Stimulated activated CD8-positive, alpha-beta memory T cell treated with anti-CD3 and anti-CD28 coated beads, Interleukin-7, amount 100 ng/mL, for 24 hours (primary cell): Measurements from ENCODE around the gene P3H2.

Experiments used
- DNase-seq: peaks from one replicate; pipeline ENCODE4 v3.0.0-alpha.2; 2020; ENCODE audit warnings: low read depth

Gene P3H2

DNA sequence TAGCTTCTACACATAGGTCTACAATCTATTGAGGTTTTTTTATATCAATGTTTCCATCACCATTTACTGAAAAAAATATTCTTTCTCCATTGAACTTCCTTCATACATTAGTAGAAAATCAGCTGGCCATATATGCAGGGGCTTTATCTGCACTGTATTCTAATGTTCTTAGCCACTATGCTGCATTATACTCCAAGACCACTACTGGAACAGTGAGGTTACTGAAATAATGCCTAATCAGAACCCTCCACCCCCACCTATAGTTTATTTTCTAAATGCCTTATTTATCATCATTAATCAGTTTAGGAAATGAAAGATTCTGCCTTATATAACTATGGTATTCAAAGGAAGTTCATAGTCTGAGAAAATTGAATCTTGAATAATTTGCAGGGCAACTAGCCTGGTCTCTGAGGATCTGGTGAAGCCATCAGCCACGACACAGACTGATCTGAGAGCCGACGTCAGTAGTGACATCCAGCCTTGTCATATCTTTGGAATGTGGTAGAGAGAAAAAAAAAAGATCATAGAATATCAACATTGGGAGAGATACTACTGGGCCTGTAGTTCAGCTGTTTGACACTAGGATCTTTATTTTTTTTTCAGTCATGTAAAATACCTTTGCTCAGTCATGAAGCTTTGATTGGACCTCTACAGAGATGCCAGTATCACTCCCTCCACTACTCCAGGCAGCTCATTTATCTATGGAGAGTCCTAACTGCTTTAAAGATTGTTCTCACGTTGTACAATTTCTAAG is 66.6 kb downstream of the P3H2 start:
- no peak for DNase-seq

DNA sequence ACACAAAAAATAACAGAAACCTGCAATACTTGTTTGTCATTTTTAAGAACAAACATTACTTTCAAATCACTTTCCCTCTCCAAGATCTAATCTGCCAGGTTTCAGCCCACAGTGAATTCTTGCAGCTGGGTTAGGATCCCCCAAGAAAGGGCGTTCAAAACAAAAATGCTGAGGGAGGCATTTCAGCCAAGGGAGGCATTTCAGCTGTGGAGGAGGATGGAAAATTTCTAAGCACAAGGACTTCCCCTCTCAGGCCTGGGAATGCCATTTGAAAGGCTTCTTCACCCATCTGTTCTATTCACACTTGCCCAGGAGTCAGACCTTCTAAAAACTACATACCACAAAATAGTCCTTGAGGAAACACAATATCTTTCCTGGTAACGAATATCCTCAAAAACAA is 69.1 kb downstream of the P3H2 start:
- DNase-seq = no peak

DNA sequence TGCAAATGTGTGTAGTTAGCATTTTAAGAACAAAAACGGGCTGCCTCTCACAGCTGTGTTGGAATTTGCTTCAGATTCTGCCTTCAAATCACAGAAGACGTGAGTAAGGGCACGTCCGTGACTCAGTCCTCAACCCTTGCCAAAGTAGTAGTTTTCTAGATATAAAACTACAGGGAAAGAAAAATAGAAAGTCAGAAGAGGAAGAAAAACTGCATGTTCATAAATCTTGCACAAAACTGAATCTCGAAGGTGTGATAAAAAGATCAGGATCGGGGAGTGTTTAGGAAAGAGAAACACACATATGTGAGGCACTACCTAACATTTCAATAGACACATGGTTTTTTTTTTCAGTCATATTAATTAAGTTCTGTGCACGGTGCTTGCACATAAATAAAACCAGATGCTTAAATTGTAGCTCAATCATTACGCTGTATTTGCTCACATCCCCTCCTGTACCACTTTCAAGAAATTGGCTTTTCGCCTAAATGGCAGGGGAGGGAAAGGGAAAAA is 71.7 kb downstream of the P3H2 start:
- no peak for DNase-seq

DNA sequence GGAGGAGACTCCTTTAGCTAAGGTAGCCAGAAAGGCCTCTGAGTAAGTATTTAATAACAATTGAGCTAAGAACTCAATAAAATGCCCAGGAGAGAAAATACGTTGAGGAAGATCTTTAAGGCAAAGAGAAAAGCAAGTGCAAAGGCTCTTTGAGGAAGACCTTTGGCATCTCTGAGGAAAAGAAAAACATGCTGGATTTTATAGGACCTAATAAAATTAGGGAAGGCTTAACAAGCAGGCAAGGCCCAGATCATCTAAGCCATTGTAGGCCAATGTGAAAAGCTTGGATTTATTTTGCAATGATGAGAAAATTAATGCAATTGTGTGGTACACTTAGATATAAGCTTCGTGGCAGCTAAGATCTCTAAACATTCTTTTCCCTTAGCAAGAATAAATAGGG is 75.7 kb downstream of the P3H2 start:
- no peak for DNase-seq

DNA sequence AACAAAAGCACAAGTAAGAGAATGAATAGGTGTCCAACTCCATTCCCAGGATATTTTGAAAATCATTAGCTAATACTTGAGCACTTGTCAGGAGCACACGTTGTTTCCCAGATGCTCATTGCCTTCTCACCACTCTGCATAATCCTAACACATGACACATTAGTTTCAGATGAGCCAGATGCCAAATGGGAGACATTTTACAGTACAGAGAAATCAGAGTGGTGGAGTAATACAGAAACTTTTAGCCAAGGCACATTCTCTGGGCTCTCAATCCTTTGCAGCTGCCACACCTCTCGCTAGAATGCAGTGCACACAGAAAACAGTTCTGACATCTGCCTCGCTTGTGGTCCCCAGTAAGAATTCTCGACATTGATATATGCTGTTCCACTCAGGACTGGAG is 76.6 kb downstream of the P3H2 start:
- no peak for DNase-seq

DNA sequence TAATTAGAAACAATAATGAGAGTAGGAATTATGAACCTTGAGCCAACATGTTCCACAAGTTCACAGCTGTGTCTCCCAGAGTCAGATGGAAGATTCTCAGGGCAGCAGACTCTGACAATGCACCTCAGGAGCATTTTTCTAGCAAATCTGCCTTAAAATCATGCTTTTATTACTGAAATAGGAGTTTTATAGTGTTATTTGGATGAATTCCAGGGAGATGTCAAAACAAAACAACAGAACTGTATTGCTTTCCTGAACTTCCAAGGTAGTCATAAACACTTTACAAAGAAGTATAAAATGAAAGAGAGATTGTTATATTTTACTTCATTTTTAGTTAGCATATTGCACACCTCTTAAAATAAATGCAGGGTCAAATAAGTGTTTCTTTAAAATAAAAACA is 77.0 kb downstream of the P3H2 start:
- DNase-seq = no peak

DNA sequence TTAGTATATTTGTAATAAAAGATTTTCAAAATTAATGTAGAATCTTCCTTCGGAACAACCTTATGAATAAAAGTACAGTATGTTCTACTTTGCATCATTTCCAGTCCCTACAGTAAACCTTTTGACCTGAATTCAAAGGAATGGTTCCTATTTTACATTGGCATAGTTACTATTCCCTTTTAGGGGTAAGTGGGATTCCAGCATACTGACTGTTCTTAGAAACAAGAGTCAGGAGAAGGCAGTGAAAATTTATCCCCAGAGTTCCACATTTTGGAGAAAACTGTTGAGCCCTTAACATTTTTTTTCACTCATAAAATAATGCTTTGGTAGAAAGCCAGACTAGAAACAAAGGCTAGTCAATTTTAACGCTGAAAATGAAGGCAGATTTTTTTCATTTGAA is 78.1 kb downstream of the P3H2 start:
- no peak for DNase-seq

DNA sequence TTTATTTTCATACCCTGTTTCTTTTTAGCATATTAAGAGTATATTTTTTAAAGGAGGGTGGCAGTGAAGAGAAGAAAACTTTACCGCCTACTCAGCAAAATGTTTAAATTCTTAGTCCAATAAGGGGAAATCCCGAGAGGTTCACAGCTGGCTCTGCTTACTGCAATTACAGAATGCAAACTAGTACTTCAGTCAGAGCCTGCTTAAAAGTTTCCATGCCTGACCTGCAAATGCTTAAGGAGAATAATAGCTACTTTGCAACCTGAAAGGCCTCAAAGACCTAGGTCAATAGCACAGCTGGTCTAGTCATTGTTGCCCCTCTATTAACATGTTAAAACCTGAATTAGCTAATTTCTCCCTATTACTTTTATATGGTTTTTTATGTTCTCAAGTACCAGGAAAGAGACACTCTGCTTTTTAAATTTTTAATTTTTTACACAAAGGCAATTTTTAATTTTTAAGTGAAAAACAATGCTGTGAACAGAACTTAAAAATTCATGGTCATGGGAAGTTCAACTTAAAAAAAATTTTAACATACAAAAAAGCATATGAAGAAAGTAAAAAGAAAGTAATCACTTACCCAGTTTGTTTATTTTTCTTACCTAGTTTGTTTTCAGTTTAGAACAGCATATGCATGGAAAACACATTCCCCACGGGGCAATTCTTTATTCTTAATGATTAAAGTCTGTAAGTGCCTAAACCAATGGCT is 79.2 kb downstream of the P3H2 start:
- no peak for DNase-seq

DNA sequence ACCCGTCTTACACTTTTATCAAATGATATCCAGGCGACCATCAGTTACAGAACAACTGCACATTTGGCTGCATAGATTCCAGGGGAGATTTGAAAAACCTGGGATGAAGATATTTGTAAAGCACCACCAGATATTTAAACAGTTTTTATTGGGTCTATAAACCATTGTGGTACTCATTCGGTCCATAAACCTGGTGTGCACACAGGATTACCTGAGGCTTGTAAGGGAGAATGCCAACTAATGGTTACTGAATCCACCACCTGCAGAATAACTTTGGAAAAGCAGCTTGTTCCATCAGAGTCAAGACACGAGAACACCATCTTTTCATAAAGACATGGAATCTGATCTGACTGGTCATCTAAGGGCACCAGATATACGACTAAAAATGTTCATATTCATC is 80.6 kb downstream of the P3H2 start:
- DNase-seq = no peak

DNA sequence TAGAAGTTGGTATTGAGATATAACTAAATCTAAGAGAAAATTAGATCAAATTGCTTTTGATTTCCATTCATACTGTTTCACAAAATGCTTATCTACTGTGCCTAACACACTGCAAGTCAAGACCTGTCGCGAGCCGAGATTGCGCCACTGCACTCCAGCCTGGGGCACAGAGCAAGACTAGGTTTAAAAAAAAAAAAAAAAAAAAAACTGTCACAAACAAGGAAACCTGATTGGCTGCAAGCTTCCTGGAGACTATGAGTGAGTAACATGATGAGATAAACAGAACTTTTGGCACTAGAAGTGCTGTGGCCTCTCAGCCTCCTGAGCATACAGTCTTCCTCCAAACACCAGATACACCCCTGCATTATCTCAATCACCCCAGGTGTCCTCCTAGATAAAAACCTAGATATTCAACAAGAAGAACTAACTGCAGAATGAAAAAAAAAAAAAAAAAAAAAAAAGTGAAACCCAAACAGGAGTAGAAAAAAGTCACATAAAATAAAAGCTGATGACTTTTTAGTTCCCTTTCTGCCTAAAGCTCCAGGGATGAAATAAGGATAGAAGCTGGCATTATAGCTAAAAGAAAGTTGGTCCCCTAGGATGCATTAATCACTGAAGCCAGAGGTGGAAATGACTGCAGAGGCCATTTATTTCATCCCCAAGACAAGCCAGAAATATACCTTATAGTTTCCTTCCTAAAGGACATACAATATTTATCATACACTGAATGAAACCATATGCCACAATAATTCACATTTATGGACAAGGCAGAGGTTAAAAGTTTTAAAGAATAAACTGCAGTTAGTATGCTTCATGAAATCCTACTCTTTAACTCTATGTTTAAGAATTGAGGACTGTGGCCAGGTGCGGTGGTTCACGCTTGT is 82.4 kb downstream of the P3H2 start:
- DNase-seq = no peak

DNA sequence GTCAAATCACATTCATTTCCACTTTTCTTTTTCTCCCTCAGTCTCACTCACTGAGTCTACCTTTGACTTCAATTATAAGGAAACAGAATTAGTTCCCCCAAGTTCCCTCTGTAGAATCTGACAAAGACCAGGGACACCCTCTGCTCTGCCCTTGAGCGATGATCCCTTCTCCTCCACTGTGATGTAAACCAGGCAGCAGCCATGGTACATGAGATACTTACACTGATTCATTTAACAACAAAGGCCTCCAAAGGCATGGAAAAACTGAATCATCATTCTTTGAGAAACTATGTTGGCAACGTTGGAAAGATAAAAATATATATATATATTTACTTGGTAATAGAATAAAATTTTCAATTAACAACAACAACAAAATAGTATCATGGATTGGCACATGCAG is 84.1 kb downstream of the P3H2 start:
- no peak for DNase-seq

DNA sequence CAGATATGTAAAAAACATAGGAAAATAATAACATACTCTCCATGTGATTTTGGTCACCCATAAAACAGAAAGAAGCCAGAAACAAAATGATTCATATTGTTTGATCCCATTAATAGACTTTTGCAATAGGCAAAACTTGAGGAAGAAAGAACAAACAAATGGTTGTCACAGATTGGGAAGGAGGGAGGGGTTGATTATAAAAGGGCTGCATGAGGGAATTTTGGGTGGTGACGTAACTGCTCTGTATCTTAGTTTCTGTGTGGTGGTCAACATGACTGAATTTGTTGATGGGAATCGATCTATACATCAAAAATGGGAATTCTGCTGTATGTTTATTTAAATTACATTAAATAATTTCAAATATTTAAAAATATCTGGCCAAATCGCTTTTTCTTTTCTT is 86.3 kb downstream of the P3H2 start:
- DNase-seq = no peak

DNA sequence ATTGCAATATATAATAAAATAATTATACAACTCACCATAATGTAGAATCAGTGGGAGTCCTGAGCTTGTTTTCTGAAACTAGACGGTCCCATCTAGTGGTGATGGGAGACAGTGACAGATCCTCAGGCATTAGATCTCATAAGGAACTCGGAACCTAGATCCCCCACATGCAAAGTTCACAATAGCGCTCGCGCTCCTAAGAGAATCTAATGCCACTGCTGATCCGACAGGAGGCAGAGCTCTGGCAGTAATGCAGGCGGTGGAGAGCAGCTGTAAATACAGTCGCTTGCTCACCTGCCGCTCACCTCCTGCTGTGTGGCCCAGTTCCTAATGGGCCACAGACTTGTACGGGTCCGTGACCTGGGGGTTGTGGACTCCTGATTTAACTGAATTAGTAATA is 87.8 kb downstream of the P3H2 start:
- no peak for DNase-seq

DNA sequence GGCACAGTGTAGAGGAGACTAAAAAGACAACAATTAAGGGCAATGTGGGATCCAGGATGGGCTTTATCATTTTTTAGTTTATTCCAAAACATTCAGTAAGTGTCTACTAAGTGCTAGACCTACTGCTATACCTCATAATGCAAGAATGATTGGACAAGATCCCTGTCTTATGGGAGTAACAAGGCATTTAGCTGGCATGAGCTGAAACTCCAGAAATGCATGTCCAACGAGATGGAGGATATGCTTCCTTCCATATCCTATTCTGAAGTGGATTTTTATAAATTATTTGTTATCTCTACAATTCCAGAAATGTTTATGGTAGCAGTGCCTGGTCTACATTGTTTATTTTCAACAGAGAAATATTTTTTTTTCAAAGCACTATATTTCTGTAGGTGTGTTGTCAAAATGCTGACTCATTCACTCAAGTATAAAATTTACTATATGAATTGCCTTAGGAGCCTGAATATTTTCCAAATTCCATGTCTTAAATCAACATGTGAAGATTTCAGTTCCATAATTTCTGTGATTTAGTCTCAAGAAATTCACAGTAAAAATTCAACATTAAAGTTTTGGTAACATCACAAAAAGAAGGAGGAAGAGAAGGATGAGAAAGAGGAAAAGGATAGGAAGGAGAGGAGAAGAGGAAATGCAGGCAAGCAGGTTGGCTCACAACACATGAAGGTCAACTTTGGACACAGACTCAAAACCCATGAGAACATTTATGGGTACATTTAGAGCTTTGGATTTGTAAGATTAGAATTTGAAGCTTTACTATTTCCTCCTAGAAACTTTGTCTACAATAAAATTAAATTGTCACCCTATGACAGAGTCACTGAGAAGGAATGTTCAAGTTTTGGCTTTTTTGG is 88.6 kb downstream of the P3H2 start:
- DNase-seq = no peak

DNA sequence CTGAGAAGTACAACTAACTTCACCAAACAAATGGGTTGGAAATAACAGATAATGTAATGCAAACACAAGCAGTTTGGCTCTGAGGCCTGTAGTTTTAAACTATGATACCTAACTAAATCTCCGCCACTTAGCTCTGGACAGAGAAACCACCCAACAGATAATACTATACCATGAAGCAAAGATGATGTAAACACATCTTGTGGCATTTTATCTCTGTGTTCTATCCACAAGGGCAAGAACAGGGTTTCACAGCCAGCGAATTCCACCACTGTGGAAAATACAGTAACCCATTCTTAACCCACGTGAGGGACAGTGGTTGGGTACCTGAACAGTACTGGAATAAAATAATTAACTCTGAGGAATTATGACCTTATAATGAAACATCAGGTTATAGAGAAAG is 93.6 kb downstream of the P3H2 start:
- no peak for DNase-seq

DNA sequence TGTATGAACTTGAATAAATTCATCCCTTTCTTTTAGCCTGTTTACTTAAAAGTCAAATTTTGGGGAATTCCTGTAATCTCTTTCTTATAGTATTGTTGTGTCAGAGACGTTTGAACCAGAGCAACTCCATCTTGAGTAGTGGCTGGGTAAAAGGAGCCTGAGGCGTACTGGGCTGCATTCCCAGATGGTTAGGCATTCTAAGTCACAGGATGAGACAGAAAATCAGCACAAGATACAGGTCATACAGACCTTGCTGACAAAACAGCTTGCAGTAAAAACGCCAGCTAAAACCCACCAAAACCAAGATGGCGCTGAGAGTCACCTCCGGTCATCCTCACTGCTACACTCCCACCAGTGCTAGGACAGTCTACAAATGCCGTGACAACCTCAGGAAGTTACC is 94.5 kb downstream of the P3H2 start:
- no peak for DNase-seq

DNA sequence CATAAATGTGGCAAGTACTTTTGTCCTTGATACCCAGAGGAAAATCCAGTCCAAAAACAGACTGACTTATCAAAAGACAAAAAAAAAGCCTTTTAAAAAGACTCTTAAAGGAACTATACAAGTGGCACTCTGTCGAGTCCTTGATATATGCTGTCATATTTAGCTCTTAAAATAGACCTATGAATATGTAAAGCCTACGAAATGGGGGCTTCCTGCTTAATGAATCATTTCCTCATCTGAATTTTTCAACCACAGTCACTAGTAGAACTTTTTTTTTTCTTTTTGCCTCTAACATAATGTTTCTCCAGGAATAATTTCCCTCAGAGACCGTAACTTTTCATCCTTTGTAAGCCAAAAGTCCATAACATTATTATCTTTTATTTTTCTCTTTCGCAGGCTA is 95.8 kb downstream of the P3H2 start:
- no peak for DNase-seq

DNA sequence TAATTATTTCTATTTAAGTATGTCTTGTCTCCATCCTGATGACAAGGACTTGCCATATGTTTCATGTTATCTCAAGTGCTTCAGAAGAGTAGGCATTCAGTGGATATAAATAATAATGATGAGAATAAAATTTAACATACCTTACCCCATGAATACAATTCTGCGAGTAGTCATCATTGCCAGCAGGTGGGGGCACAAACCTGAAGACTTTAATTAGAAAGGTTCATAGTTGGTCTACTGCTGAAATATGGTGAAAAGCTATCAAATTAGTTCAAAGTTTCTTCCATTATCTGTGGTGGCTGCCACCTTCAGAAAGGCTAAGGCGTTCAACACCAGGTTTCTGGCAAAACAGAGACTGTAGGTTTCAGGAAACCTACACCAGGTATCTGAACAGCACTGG is 100.9 kb downstream of the P3H2 start:
- DNase-seq = no peak

DNA sequence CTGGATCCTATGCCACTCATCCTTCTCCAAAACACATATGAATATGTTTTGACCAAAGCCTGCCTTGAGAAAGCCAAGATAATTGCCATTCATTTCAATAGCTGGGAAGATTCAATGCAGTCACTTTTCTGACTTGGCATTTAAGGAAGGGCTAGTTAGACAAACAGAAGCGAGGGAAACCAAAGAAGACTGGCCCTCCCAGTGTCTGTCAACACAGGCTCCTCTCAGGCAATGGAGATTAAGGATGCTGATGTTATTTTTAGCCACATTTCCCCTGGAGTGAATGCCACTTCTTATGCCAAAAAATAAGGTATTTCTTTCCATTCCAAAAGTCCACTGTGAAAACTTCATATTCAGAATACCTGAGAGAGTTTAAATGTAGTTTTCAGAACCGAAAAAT is 101.7 kb downstream of the P3H2 start:
- DNase-seq = no peak

DNA sequence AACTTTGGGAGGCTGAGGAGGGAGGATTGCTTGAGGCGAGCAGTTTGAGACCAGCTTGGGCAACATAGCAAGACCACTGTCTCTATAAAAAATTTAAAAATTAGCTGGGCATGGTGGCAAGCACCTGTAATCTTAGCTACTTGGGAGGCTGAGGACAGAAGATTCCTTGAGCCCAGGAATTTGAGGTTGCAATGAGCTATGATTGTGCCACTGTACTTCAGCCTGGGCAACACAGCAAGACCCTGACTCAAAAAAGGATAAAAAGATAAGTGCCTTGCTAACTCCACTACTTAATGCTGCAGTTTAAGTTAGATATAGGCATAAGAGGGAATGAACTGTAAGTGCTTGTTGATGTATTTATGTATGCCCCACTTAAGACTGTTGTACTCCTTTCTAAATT is 102.2 kb downstream of the P3H2 start:
- no peak for DNase-seq

DNA sequence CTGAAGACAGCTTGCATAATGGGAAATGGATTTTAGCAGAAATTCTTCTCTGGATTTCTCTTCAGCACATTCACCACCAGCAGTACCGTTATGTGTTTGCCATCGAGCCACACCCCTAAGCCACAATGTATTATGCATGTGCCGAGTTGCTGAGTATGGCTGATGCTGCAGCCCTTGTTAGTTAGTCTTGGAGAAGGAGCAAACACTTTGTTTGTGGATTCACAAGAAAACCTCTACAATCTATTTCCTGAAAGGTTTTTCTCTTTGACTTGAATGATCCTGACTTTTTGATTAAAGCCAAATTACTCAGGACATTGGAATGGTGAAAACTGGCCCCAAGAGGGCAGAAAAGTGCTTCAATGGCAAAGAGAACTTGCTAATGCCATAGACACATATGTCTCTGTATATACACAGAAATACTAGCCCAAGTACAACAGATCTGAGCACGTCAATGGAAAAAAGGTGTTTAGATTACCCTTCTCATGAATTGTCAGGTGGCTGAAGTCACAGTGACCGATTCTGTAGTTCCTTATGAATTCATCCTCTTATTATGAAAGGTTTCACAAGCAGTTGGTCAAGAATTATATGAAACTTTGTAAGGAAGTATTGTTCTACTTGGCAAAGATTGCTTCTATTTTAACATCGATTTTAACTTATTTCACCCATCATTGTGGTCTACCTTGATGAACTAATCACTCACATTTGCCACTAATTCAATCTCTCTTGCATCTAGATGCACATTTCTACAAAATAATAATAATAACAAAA is 103.0 kb downstream of the P3H2 start:
- DNase-seq = no peak
